Measurements from ENCODE around the gene GPD2.

The GPD2 gene

GRCh38 chr2:156434461-156435291 lies 1.5 kb upstream of the GPD2 start:
- no peak for DNase-seq
- intact Hi-C loops (cut with DNase I) = no loop called here

DNA sequence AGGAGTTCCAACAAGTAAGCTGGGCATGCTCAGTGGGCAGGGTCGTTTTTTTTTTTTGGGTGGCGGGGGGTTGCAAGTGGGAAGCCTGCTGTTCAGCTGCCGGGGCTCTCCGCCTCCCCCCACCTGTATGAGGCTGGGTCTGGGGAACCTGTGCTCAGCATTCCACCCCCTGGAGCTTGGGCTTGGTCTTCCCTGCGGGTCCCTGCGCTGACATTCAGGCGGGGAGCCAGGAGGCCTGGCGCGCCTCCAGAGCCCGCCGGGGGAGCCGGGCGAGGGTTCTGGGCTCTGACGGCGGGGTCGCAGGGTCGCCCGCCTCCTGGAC lies 822 bp upstream of the GPD2 start:
- intact Hi-C loops (cut with DNase I) = no loop called here
- peak in 2 of 10 donors; percentile 11 for DNase-seq

GRCh38 chr2:156436497-156437085 lies 412 bp downstream of the GPD2 start:
- peak in 4 of 10 donors; percentile 9 to 79 (median 16) for DNase-seq
- intact Hi-C loops (cut with DNase I) = loop anchor here (1.0 to 2.0 kb wide), 2 partner anchors 38 to 94 kb away; no protein-coding TSS in a partner anchor

- DNase-seq = peak in 4 of 10 donors; percentile 8 to 33 (median 17)
- intact Hi-C loops (cut with DNase I) = loop anchor here (2.0 kb wide), 1 partner anchor 39 kb away; no protein-coding TSS in a partner anchor
Observed at GRCh38 chr2:156437272-156437930, 1.2 kb downstream of the GPD2 start.

DNA sequence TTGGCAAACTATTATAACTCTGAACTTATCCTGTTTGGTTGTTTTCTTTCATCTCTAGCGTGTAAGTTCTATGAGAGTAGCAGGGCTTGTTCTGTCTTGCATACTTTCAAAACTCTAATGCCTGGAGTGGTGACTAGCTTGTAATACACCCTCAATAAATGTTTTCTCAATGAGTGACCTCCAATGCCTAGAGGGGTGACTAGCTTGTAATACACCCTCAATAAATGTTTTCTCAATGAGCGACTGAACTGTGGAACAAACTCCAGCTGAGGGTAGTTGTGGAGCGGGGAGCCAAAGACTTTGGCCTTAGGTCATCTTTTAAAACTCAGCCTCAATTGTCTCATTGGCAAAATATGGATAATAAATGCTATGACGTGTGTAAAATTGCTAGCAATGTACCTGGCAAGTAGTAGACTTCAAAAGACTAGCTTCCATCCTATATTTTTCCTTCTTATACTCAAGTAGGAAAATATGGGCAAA lies 1.8 kb downstream of the GPD2 start:
- intact Hi-C loops (cut with DNase I) = loop anchor here (2.0 kb wide), 1 partner anchor 39 kb away; no protein-coding TSS in a partner anchor

GRCh38 chr2:156443089-156443488 lies 6.9 kb downstream of the GPD2 start:
- intact Hi-C loops (cut with DNase I) = no loop called here
- DNase-seq = no peak

More for the DNA sequence above, 1.8 kb downstream of the GPD2 start:
- no peak for DNase-seq

DNA sequence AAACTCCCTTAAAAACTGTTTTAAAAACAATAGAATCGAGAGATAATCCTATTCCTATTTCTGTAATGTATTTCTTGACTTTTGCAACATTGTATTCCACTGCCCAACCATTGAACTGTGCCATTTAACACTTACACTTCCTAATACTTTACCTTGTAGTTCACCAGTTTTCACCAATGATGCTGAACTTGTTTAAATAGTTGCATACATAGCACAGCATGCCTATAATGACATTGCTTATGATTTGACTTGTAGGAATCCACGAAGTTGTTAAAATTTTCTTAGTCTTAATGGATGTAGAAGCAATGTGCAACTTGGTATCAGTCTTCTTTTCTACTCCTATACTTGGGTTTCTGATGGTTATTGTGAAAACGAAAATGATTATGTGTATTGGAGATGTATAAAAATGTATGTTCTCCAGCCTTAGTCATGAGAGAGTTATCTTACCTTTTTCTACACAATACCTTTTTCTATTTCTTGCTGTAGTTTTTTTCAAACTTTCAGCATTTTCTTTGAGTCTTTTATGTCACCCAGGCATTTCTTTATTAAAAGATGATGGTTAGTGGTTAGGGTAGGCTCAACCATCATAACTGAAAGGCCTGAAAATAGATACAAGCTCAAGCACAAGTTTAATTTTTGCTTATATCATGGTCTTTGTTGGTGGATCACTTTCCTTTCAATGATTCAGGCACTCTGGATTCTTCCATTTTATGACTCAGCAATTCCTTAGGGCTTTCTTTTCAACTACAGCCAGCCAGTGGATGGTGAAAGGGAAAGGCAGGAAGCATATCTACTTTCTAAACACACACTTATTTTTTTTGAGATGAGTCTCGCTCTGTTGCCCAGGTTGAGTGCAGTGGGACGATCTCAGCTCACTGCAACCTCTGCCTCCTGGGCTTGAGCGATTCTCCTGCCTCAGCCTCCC lies 9.4 kb downstream of the GPD2 start:
- intact Hi-C loops (cut with DNase I) = no loop called here
- no peak for DNase-seq

- DNase-seq = no peak
- intact Hi-C loops (cut with DNase I) = no loop called here
Observed at GRCh38 chr2:156447761-156448160, 11.6 kb downstream of the GPD2 start.

GRCh38 chr2:156448766-156449165 lies 12.6 kb downstream of the GPD2 start:
- intact Hi-C loops (cut with DNase I) = no loop called here
- no peak for DNase-seq

- no peak for DNase-seq
- intact Hi-C loops (cut with DNase I) = no loop called here
Observed at GRCh38 chr2:156452971-156453370, 16.8 kb downstream of the GPD2 start.

DNA sequence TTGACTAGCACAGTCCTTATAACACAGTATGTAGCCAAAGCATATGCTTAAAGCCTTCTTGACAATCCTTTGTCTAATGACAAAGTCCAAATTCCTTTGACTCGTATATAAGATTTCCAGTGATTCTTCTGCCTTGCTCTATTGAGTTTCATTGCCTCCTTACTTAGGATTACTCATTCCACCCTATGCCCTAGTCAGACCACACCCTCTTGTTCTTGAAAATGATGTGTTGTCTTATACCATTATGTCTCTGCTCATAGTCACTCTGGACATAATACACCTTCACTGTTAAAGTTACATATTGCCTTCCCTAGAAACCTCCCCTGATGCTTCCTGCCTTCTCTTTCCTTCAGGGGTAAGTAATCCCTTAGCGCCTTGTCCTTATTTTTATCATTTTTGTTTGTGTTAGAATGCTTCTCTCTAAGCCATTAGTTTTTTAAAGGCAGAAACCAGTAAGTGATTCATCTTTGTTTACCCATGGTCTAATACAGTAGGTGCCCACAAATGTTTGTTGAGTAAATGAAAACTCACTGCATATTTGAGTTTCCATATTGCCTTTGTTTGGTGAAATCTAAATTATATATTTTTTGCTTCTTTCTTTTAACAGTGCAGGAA lies 19.3 kb downstream of the GPD2 start:
- intact Hi-C loops (cut with DNase I) = no loop called here

GRCh38 chr2:156456616-156457015 lies 20.4 kb downstream of the GPD2 start:
- intact Hi-C loops (cut with DNase I) = no loop called here
- no peak for DNase-seq

More for the DNA sequence above, 19.3 kb downstream of the GPD2 start:
- DNase-seq = no peak

DNA sequence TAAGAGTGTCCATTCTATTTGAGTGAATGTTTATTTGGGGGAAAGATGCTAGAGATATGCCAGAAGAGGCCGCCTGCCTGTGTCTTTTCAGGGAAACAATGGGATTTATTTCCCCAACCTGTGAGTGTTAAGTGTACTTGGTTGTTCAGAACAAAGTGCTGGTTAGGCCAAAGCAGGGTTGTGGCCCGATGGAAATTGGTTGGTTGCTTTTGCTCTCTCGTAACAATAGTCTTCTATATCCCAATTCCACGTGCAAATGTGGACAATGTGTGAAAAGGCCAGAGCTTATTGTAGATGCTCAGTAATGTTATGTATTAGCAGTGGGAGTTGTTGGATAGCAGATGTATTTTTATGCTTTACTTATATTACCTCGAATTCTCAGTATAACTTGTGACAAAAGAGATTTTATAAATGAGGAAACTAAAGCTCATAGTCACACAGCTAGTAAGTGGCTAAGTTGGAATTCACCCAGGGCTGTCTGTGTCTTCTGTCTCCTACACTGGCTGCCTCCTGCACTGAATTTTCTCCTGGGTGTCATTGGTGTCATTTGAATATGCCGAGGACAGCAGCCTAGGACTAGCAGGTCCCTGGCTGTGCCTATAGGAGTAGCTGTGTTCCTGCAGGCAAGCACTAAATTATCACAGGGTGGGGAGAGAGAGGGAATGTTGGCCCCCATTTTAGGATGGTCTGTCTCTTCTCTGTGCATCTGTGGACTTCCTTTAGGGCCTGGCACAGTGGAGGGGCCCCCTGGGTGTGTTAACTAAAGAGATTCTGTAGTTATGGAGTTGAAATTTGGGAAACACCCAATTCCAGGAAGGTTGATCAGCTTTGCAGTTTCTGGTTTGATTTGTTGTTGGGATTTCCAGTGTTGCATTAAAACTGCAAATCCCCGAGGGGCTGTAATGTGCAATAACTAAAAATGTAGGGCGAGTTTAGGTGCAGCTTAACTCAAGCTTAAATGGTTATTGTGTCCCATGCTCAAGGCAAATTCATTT lies 21.6 kb downstream of the GPD2 start:
- intact Hi-C loops (cut with DNase I) = no loop called here
- DNase-seq = peak in 1 of 10 donors; percentile 12

DNA sequence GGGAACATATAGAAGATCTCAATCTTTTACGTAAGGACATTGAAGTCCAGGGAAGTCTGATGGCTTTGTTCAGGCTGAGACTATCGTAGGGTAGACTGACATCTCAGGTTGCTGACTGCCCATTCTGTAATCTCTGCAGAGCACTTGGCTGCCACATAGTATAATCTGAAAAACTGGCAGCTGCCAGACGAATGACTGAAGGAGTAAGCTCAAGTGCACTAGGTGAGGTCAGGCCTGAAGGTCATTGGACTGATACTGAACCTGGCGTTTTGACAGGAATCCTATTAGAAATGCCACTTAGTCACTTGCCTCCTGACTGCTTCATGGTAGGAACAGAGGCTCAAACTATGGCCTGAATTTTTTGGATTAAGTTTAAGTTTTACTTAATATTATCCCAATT lies 23.5 kb downstream of the GPD2 start:
- intact Hi-C loops (cut with DNase I) = no loop called here
- DNase-seq = no peak

GRCh38 chr2:156464106-156464505 lies 27.9 kb downstream of the GPD2 start:
- intact Hi-C loops (cut with DNase I) = no loop called here

GRCh38 chr2:156465573-156465972 lies 29.4 kb downstream of the GPD2 start:
- no peak for DNase-seq
- intact Hi-C loops (cut with DNase I) = no loop called here

More at GRCh38 chr2:156464106-156464505, 27.9 kb downstream of the GPD2 start:
- DNase-seq = no peak

DNA sequence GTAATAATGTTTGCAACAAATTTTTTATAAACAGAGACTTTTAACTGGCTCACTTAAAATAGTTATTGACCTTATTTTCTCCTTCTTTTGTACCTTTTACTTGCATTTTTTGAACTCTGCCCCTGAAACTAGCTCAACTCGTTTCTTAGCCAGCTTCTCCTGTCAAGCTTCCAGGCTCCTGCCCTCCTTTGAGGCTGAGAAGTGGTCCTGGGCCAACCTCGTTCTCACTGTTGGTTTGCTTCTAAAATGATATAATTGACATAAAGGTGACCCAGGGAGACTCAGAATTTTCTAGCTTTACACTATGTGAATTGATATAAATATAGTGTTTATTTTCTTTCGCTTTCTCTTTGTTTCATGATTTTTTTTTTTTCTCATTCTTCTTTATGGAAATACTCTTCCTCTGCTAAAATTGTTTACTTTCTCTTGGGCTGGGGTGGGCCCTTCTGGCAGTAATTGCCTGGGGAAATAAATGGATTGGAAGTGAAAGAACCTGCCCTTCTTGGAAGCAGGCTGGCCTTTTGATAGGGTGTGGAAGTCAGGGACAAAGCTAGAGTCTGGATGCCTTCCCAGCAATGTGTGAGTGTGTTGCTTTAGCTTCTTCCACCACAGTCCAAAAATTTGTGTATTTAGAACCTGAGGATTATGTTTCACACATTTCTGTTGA lies 30.7 kb downstream of the GPD2 start:
- DNase-seq = no peak
- intact Hi-C loops (cut with DNase I) = no loop called here

- intact Hi-C loops (cut with DNase I) = no loop called here
- DNase-seq = no peak
Observed at GRCh38 chr2:156470975-156471583, 34.9 kb downstream of the GPD2 start.
